Measurements from ENCODE around the gene LARGE1.

The LARGE1 gene

GRCh38 chr22:33601062-33601461 lies 319.2 kb downstream of the LARGE1 start:
- no peak for DNase-seq
- in situ Hi-C loops (cut with HindIII; ENCODE audit: low pct_ligation_motif_present, low pct_unique_long_range_greater_than_20kb, low sequenced_read_pairs), result no loop called here

- DNase-seq, result no peak
- in situ Hi-C loops (cut with HindIII; ENCODE audit: low pct_ligation_motif_present, low pct_unique_long_range_greater_than_20kb, low sequenced_read_pairs), result no loop called here
Measured at GRCh38 chr22:33600595-33600994, 319.7 kb downstream of the LARGE1 start.

GRCh38 chr22:33600113-33600512 lies 320.2 kb downstream of the LARGE1 start:
- in situ Hi-C loops (cut with HindIII; ENCODE audit: low pct_ligation_motif_present, low pct_unique_long_range_greater_than_20kb, low sequenced_read_pairs), result no loop called here
- DNase-seq, result no peak

- in situ Hi-C loops (cut with HindIII; ENCODE audit: low pct_ligation_motif_present, low pct_unique_long_range_greater_than_20kb, low sequenced_read_pairs), result no loop called here
- DNase-seq, result no peak
Measured at GRCh38 chr22:33599596-33599995, 320.7 kb downstream of the LARGE1 start.

GRCh38 chr22:33598821-33599220 lies 321.5 kb downstream of the LARGE1 start:
- in situ Hi-C loops (cut with HindIII; ENCODE audit: low pct_ligation_motif_present, low pct_unique_long_range_greater_than_20kb, low sequenced_read_pairs), result no loop called here
- no peak for DNase-seq

- no peak for DNase-seq
- in situ Hi-C loops (cut with HindIII; ENCODE audit: low pct_ligation_motif_present, low pct_unique_long_range_greater_than_20kb, low sequenced_read_pairs), result no loop called here
Measured at GRCh38 chr22:33597274-33597985, 322.8 kb downstream of the LARGE1 start.

GRCh38 chr22:33593818-33594217 lies 326.5 kb downstream of the LARGE1 start:
- no peak for DNase-seq
- in situ Hi-C loops (cut with HindIII; ENCODE audit: low pct_ligation_motif_present, low pct_unique_long_range_greater_than_20kb, low sequenced_read_pairs), result no loop called here

GRCh38 chr22:33591946-33592345 lies 328.3 kb downstream of the LARGE1 start:
- DNase-seq, result no peak
- in situ Hi-C loops (cut with HindIII; ENCODE audit: low pct_ligation_motif_present, low pct_unique_long_range_greater_than_20kb, low sequenced_read_pairs), result no loop called here

GRCh38 chr22:33589297-33589696 lies 331.0 kb downstream of the LARGE1 start:
- no peak for DNase-seq
- in situ Hi-C loops (cut with HindIII; ENCODE audit: low pct_ligation_motif_present, low pct_unique_long_range_greater_than_20kb, low sequenced_read_pairs), result no loop called here

- in situ Hi-C loops (cut with HindIII; ENCODE audit: low pct_ligation_motif_present, low pct_unique_long_range_greater_than_20kb, low sequenced_read_pairs), result no loop called here
- DNase-seq, result no peak
Measured at GRCh38 chr22:33588860-33589259, 331.4 kb downstream of the LARGE1 start.

GRCh38 chr22:33584152-33584551 lies 336.1 kb downstream of the LARGE1 start:
- DNase-seq, result no peak
- in situ Hi-C loops (cut with HindIII; ENCODE audit: low pct_ligation_motif_present, low pct_unique_long_range_greater_than_20kb, low sequenced_read_pairs), result no loop called here

GRCh38 chr22:33582822-33583400 lies 337.4 kb downstream of the LARGE1 start:
- no peak for DNase-seq
- in situ Hi-C loops (cut with HindIII; ENCODE audit: low pct_ligation_motif_present, low pct_unique_long_range_greater_than_20kb, low sequenced_read_pairs), result no loop called here

- in situ Hi-C loops (cut with HindIII; ENCODE audit: low pct_ligation_motif_present, low pct_unique_long_range_greater_than_20kb, low sequenced_read_pairs), result no loop called here
- DNase-seq, result no peak
Measured at GRCh38 chr22:33580310-33580709, 340.0 kb downstream of the LARGE1 start.

GRCh38 chr22:33579448-33580093 lies 340.7 kb downstream of the LARGE1 start:
- DNase-seq, result peak; percentile 69
- in situ Hi-C loops (cut with HindIII; ENCODE audit: low pct_ligation_motif_present, low pct_unique_long_range_greater_than_20kb, low sequenced_read_pairs), result no loop called here

GRCh38 chr22:33578752-33579151 lies 341.5 kb downstream of the LARGE1 start:
- DNase-seq, result no peak
- in situ Hi-C loops (cut with HindIII; ENCODE audit: low pct_ligation_motif_present, low pct_unique_long_range_greater_than_20kb, low sequenced_read_pairs), result no loop called here

- in situ Hi-C loops (cut with HindIII; ENCODE audit: low pct_ligation_motif_present, low pct_unique_long_range_greater_than_20kb, low sequenced_read_pairs), result no loop called here
- DNase-seq, result peak; percentile 13
Measured at GRCh38 chr22:33577862-33578411, 342.3 kb downstream of the LARGE1 start.

GRCh38 chr22:33576205-33576604 lies 344.1 kb downstream of the LARGE1 start:
- in situ Hi-C loops (cut with HindIII; ENCODE audit: low pct_ligation_motif_present, low pct_unique_long_range_greater_than_20kb, low sequenced_read_pairs), result no loop called here
- no peak for DNase-seq

- in situ Hi-C loops (cut with HindIII; ENCODE audit: low pct_ligation_motif_present, low pct_unique_long_range_greater_than_20kb, low sequenced_read_pairs), result no loop called here
- DNase-seq, result no peak
Measured at GRCh38 chr22:33575771-33576170, 344.5 kb downstream of the LARGE1 start.

GRCh38 chr22:33575041-33575440 lies 345.2 kb downstream of the LARGE1 start:
- DNase-seq, result no peak
- in situ Hi-C loops (cut with HindIII; ENCODE audit: low pct_ligation_motif_present, low pct_unique_long_range_greater_than_20kb, low sequenced_read_pairs), result no loop called here

GRCh38 chr22:33573479-33573878 lies 346.8 kb downstream of the LARGE1 start:
- peak; percentile 89 for DNase-seq

More at GRCh38 chr22:33573479-33573878, 346.8 kb downstream of the LARGE1 start:
- in situ Hi-C loops (cut with HindIII; ENCODE audit: low pct_ligation_motif_present, low pct_unique_long_range_greater_than_20kb, low sequenced_read_pairs), result no loop called here
